ENCODE results near the gene CCDC61. TPM values are rescaled to one million over a fixed set of nuclear protein-coding genes. Genes with fewer than 3 reads are reported as not detected.

The CCDC61 gene
- total RNA-seq, 1 donor from 2014 or later, result 15.4 TPM

- intact Hi-C loops (cut with DNase I), result no loop called here
- Histone ChIP-seq H3K9me3 (no peaks in the 10 kb centered on the region), H3K4me1 (no peaks in the 10 kb centered on the region), H3K27me3 (peaks cover 11% of the 10 kb centered on the region), H3K36me3 (no peaks in the 10 kb centered on the region), H3K27ac (no peak overlapping the region), H3K4me3 (no peak overlapping the region)
- ATAC-seq, result no peak
- no peak for TF ChIP-seq CTCF (IDR thresholded peaks at IDR 0.05)
- DNase-seq, result no peak
Measured at GRCh38 chr19:46036744-46037128, 41.5 kb downstream of the CCDC61 start.

- Histone ChIP-seq H3K36me3 (no peaks in the 10 kb centered on the region), H3K27ac (no peak overlapping the region), H3K9me3 (no peaks in the 10 kb centered on the region), H3K4me1 (no peaks in the 10 kb centered on the region), H3K4me3 (no peak overlapping the region), H3K27me3 (peaks cover 25% of the 10 kb centered on the region)
- TF ChIP-seq CTCF (IDR thresholded peaks at IDR 0.05), result no peak
- ATAC-seq (no peak), DNase-seq (no peak)
- intact Hi-C loops (cut with DNase I), result no loop called here
Measured at GRCh38 chr19:46040125-46040524, 44.9 kb downstream of the CCDC61 start.

- H3K4me1 ChIP-seq, result no peaks in the 10 kb centered on the region
- no peaks in the 10 kb centered on the region for H3K9me3 ChIP-seq
- H3K27ac ChIP-seq, result no peak within 1 kb of the TSS
- intact Hi-C loops (cut with DNase I), result no loop called here
- peaks cover 25% of the 10 kb centered on the region for H3K27me3 ChIP-seq
- H3K4me3 ChIP-seq, result no peak within 1 kb of the TSS
- TF ChIP-seq CTCF (IDR thresholded peaks at IDR 0.05), result no peak
- ATAC-seq (no peak), DNase-seq (no peak)
- H3K36me3 ChIP-seq, result no peaks in the 10 kb centered on the region
Measured at GRCh38 chr19:46040952-46041500, 45.8 kb downstream of the CCDC61 start, which contains the start of gene IGFL4. Gene IGFL4 (minus strand): TSS chr19:46041002. CDS start chr19:46040962, 40 bp downstream.

GRCh38 chr19:46042252-46042883 is 47.1 kb downstream of the CCDC61 start:
- Histone ChIP-seq H3K27ac (no peak overlapping the region), H3K36me3 (no peaks in the 10 kb centered on the region), H3K4me3 (no peak overlapping the region), H3K4me1 (no peaks in the 10 kb centered on the region), H3K9me3 (no peaks in the 10 kb centered on the region), H3K27me3 (peaks cover 25% of the 10 kb centered on the region)
- DNase-seq, result no peak
- intact Hi-C loops (cut with DNase I), result no loop called here
- ATAC-seq, result no peak
- TF ChIP-seq CTCF (IDR thresholded peaks at IDR 0.05), result no peak

GRCh38 chr19:46043519-46043918 is 48.3 kb downstream of the CCDC61 start:
- no peak overlapping the region for H3K4me3 ChIP-seq
- intact Hi-C loops (cut with DNase I), result no loop called here
- no peak for ATAC-seq
- no peak for DNase-seq
- no peaks in the 10 kb centered on the region for H3K4me1 ChIP-seq
- H3K36me3 ChIP-seq, result no peaks in the 10 kb centered on the region
- H3K27me3 ChIP-seq, result peaks cover 33% of the 10 kb centered on the region
- TF ChIP-seq CTCF (IDR thresholded peaks at IDR 0.05), result no peak
- H3K9me3 ChIP-seq, result no peaks in the 10 kb centered on the region
- no peak overlapping the region for H3K27ac ChIP-seq
